NCI-H1105 treated with DMSO at 0.1 percent for 48 hours (cell line): ENCODE results near the gene BCS1L.

Source experiments
- DNase-seq: peaks from one replicate; lab custom pipeline; 2025; lab: John Stamatoyannopoulos, UW

Gene BCS1L

DNA sequence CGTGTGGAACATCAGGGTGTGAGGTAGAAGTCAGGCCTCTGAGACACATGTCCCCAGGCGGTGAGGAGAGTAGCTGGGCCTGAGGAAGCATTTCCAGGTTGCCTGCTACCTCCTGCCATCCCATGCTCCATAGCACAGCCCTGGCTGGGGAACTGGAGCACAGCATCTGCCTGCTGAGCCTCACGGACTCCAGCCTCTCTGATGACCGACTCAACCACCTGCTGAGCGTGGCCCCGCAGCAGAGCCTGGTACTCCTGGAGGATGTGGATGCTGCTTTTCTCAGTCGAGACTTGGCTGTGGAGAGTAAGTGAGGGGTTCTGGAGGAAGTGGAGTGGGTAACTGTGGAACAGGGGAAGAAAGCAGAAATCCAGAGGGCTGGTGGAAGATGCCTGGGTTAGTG is 2.9 kb downstream of the BCS1L start:
- DNase-seq: no peak

DNA sequence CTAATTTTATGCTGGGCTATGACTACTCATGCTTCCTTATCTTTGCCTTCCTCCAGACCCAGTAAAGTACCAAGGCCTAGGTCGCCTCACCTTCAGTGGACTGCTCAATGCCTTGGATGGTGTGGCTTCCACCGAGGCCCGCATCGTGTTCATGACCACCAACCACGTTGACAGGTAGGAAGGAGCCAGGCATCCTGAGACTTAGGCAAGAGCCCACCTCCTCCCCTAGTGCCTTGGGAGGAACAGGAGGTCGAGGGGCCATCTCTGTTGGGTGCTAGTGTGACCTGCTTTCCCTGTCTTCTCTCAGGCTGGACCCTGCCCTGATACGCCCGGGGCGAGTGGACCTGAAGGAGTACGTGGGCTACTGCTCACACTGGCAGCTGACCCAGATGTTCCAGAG is 3.3 kb downstream of the BCS1L start:
- no peak for DNase-seq

DNA sequence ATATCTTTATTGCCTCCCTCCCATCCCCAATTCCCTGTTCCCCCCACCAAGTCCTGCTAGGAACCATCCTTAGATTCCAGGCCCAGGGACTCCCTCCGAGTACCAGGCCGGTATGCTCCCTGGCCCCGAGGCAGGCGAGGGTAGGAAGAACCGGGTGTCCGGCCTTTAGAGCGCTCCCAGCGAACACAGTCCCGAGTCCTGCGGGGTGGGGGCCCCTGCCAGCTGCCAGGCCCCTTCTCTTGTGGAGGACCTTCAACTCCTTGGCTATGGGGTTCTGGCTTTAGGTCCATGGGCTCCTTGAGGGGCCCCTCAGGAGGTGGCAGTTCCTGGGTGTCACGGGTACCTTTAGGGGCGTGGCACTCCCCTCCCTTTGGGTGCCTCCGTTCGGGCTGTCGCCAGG is 4.4 kb downstream of the BCS1L start:
- DNase-seq: no peak

DNA sequence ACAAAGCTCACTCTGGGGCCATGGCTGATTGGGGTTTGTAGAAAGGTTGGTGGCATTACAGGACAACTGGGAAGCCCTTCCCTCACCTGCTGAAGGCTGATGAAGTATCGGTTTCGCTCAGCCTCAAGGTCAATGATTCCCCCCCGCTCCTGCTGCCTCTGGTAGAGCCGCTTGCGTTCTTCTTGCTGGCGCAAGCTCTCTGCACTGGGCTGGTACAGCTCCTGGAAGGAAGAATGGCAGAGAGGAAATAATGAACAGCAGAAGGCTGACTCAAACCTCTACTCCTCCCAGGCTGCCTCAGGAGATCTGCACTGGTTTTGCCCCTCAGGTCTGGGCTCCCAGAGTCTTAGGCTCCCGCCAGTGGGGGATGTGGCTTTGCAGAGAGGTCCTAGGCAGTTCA is 5.2 kb downstream of the BCS1L start:
- DNase-seq: no peak

DNA sequence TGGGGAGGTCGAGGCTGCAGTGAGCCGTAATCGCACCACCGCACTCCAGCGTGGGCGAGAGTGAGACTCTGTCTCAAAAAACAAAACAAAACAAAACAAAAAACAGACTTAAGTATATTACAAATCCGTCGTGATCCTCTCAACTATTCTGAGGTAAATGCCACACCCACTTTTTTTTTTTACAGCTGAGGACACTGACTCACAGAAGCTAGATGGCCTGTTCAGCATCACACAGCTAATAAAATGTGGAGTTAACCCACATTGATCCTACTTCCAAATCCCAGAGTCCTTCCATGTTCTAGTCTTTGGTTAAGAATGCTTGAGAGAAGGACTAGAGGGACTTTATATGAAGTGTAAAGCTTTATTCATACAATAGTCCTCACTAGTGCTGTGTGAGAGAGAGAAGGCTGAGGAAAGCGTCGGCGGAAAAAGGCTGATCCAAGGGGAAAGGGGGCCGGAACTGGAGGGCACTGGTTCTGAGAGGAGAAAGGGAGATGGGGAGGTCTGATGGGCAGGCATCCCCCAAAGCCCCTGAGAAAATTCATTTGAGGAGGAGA is 11.7 kb downstream of the BCS1L start:
- DNase-seq: no peak

DNA sequence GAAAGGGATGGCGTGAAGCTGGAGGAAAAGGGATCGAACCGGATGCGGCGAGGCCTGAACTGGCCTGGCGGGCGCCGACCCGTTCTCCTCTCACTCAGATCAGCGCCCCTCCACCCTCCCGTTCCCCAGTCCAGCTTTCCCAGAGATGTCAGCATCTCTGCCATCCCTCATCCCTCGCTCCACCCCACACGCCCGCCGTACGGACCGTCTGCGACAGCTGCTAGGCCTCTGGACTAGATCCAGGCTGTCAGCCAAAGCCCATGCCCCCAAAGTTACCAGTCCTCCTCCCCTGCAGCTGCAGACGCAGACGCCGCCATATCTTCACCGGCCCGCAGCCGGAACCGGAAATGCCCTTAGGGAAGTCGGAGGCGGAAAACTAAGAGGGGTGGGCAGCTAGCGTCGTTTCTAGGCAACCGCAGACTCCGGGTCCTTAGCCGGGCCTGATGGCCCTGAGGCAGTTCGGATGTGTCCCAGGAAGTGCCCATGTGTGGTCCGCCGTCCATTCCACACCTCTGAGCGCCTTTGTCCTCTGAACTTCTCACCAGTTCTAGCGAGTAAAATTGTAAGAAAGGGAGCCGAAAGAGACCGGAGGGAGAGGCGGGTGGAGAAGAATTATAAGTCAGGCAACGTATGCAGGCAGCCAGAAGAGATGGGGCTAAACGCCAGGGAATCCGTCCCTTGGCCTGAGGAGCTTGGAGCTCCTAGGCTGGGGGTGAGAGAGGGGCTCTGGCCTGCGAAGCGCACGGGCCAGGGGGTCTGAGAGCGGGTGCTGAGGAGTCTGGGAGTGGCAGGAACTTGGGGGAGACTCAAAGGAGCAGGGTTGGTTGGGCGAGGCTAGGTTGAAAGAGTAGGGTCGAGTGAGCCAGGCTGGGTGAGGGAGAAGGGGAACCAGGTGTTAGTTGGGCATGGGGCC is 12.4 kb downstream of the BCS1L start, which contains the start of the genes RNF25 and STK36:
TSS of gene RNF25 (minus strand) at position 349 of the 913 bp plus-strand sequence. CDS start at position 317, 32 bp downstream.
TSS of gene STK36 (plus strand) at position 433 of the 913 bp plus-strand sequence. CDS start 744 bp downstream, outside the sequence.
- peak; percentile 89 for DNase-seq

DNA sequence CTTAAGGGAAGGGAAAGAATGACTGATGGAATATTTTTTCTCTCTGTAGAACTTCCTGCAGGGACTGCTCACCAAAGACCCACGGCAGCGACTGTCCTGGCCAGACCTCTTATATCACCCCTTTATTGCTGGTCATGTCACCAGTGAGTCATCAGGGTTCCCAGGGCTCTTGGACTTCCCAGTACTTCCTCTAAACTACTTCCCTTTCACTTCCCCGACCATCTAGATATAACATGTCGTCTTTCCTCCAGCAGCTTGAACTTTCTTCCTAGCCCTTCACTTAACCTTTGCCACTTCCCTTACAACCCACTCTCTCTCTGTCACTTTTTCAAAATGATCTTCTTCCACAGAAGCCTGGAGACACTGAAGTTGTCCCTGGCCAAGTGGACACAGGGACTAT is 19.6 kb downstream of the BCS1L start:
- DNase-seq: no peak

DNA sequence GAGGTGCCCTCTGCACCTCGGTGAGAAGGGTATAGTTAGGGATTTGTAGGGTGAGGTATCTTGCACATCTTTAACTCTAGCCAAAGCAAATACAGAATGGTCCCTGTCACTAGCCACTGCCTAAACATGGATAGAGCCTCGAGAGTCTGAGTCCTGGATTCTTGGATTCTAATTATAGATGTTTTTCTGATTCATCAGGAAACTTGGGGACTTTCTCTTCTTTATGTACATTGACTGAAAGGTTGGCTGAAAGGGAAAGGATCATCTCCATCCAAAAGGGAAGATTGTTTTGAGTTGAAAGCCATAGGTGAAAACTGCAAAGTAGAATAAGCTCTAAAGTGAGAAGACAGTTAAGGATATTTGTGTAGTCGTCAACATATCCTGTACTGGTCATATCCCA is 20.6 kb downstream of the BCS1L start:
- no peak for DNase-seq

DNA sequence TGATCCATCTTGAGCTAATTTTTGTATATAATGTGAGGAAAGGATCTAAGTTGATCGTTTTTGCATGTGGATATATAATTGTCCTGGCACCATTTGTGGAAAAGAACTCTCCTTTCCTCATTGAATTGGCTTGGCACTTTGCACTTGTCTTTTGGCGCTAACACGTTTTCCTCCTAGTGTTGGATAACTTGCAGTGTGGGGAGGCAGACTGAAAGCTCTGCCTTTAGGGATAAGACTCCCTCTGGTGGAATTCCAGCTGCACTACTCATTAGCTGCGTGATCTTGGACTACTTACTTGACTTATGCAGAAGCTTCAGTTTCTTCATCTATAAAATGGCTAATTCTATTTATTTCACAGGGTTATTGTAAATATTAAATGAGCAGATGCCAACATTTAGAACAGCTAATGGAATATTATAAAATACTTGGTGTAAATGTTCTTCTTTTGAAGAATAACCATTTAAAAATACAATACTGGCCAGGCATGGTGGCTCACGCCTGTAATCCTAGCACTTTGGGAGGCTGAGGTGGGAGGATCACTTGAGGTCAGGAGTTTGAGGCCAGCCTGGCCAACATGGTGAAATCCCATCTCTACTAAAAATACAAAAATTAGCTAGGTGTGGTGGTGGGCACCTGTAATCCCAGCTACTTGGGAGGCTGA is 28.0 kb downstream of the BCS1L start:
- peak; percentile 54 for DNase-seq

DNA sequence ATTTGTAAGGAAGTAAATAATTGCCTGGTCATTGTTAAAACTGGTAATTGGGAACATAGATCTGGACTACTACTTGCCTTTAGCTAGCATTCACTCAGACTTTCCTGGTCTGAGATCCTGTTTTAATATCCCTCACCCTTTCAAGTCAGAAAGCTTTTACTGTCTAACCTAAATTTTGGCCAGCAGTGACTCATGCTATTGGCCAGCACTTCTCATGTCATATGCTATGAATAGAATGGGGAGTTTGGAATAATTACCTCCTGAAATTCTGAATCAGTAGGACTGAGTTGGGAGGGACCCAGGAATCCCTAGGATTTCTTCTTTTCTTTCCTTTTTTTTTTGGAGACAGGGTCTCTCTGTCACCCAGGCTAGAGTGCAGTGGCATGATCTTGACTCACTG is 31.8 kb downstream of the BCS1L start:
- DNase-seq: no peak

DNA sequence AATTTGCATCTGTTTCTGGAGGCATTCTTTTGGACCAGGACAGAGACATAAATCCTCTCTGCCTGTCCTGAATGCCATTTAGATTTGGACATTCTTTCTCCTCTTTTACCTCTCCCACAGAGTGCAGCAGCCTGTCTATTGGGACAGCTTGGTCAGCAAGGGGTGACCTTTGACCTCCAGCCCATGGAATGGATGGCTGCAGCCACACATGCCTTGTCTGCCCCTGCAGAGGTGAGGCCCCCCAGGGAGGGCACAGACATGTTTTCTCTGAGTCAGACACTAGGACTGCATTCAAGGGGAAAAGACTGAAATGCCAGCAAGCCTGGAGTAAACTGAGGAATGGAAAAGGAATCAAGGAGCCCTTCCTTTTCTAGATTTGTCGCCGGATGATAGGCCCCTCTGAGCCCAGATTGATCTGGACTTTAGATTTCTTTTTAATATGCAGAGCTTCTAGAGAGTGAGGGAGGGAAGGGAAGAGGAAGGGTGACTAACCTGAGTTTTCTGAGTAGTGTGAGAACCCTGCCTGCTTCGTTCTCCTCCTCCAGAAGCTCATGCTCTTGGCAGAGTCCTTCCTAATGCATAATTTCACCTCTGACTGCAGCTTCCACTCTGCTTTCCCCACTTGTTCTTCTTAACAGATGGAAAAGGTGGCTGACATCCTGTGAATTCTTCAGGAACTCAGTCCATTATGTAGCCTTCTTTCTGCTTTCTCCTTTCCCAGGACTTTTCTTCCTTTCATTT is 35.1 kb downstream of the BCS1L start:
- DNase-seq: no peak

DNA sequence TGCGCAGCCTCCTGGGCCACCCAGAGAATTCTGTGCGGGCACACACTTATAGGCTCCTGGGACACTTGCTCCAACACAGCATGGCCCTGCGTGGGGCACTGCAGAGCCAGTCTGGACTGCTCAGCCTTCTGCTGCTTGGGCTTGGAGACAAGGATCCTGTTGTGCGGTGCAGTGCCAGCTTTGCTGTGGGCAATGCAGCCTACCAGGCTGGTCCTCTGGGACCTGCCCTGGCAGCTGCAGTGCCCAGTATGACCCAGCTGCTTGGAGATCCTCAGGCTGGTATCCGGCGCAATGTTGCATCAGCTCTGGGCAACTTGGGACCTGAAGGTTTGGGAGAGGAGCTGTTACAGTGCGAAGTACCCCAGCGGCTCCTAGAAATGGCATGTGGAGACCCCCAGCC is 39.4 kb downstream of the BCS1L start:
- no peak for DNase-seq

DNA sequence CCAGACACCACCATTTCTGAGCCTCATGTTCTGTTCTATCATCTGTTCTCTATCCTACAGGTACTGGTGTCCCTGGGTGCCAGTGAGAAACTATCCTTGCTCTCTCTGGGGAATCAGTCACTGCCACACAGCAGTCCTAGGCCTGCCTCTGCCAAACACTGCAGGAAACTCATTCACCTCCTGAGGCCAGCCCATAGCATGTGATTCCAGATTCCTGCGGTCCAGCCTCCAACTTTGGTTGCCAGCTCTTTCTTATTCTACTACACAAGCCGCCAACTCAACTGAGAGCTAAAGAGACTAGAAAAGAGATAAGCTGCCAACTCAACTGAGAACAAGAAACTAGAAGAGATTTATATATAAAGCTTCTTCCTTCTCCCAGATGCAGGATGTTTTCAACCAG is 42.3 kb downstream of the BCS1L start:
- DNase-seq: no peak

DNA sequence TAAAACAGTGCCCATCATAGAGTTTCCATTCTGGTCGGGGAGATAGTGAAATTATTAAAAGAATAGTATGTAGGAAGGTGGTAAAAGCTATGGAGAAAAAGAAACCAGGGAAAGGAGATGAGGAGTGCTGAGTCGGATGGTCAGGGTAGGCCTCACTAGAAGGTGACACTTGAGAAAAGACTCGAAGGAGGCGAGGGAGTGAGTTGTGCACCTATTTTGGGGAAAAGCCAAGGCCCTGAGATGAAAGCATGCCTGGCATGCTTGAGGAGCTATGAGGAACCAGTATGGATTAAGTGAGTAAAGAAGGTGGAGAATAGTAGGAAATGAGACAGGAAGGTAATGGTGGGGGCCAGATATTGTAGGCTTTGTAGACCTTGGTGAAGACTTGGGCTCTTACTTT is 43.9 kb downstream of the BCS1L start:
- DNase-seq: no peak

DNA sequence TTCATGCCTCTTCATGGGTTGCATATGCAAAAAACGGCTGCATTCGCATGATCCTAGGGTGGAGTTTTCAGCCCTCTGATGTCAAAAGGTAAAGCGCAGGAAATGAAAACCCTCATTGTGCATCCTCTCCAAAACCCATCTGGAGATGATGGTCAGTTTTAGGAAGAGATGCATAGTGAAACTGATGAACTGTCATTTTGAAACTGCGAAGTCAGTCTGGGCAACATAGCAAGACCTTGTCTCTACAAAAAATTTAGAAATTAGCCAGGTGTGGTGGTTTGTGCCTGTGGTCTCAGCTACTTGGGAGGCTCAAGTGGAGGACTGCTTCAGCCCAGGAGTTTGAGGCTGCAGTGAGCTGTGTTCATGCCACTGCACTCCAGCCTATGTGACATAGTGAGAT is 48.6 kb downstream of the BCS1L start:
- DNase-seq: no peak

DNA sequence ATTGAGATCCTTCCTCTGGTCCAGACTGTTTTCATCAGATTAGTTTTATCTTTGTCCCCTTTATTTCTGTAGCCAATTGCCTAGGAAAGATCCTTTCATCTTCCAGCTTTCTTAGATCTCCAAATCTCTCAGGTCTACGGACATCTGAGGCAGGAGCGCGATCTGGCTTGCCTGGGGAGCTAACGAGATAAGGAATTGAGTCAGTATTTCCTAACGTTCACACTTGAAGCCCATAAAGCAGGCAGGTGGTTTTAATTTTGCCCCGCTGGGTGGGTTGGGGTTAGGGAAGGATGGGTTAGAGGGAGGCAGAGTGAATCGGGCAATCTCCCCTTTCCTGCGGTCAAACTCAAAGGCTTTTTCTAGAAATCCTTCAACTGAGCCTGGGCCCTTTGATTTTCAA is 50.4 kb downstream of the BCS1L start:
- DNase-seq: no peak

DNA sequence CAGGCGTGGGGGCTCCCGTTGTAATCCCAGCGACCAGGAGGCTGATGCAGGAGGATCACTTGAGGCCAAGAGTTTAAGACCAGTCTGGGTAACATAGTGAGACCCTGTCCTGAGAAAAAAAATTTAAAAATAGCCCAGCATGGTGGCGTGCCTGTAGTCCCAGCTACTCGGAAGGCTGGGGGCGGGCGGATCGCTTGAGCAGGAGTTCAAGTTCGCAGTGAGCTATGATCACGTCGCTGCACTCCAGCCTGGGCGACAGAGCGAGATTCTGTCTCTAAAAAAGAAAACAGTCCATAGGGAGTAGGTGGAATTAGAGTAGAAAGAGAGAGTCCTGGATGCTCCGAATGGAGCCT is 50.8 kb downstream of the BCS1L start:
- DNase-seq: no peak

DNA sequence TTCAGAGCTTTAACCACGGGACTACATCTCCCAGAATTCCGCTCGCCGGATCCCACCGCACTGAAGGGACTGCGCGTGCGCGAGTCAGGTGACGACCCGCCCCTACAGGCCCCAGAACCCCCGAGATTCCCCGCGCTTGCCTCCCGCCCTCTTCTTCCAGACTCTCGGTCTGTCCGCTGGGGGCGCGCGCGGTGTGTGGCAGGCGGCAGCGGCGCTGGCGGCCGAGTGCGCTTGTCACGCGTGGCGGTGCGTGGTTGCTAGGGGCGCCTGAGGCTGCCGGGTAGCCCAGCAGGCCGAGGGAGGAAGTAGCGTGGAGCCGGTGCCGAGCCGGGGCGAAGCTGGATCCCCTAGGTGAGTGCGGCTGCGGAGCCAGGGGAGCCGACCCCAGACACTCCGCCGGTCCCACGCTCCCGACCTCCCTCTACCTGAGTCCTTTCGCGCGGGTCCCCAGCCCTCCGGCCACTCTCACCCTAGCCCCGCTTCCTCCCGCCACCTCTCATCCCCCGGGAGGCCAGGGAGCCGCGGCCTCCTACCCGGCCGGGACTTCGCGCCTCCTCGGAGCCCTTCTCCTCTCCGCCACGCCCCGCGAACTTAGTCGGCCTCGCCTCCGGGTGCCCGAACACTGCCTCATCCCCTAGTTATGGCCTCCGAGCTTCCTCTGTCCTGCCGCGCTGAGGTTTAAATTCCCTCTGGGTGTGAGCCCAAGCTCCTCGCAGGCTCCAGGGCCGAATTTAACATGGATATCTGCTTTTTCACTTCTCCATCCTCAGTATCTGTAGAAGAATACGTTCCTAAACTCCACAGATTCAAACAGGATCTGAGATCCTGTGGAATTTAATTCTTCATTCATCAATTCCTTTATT is 51.4 kb downstream of the BCS1L start, which contains the start of gene TTLL4:
TSS of gene TTLL4 (plus strand) at position 149 of the 863 bp plus-strand sequence. CDS start 26,842 bp downstream, outside the sequence.
- DNase-seq: peak; percentile 89

DNA sequence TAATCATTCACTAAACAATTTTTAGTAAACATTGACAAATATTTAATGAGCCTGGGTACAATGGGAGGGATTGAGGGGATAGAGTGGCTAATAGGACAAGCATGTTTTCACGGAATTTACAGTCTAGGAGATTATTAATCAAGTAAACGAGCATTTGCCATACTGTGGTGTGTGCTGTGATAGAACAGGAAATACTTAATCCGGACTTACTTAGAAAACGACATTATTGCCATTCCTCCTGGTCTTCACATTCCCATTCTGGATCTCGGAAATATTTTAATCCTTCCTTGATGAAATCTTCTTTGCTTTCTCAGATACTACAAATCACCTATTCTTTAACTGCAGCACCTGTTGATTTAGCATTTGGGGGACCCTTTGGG is 52.1 kb downstream of the BCS1L start:
- DNase-seq: no peak
